Astrocyte of the spinal cord (primary cell): ENCODE results near the gene MVB12B.

Source experiments
- DNase-seq: peaks from one replicate; pipeline ENCODE4 v3.0.0; 2011; ENCODE audit warnings: low read depth, low spot score
- H3K4me3 ChIP-seq: 2 replicates; pipeline ENCODE4 v1.5.1; 2011; ENCODE audit warnings: low read depth, mild to moderate bottlenecking, low read length, moderate library complexity
- CTCF ChIP-seq: IDR thresholded peaks from 2 replicates; pipeline ENCODE4 v1.5.1; 2012; ENCODE audit warnings: low read depth, mild to moderate bottlenecking, low read length, inconsistent platforms
- in situ Hi-C: cut with HindIII; loops from 2 replicates; pipeline ENCODE4 v1.10.0; 2017; ENCODE audit warnings: low sequenced_read_pairs

The MVB12B gene

DNA sequence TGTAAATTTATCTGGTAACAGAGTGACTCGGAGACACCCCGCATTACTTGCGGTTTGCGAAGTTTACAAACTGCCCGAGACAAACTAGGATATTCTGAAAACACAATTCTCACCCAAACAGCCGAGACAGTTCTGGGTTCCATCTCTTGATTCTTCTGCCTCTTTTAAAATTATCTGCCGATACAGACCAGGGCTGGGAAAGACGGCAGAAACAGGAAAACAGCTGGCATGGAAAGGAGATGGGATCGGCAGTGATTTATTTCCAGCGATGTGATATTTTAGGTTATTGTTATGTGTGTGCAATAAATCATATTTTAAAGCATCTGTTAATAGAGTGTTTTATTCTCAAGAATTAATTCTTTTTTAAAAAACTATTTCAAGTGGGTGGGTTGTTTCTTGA lies 193.8 kb downstream of the MVB12B start:
- in situ Hi-C loops = no loop called here
- no peak for DNase-seq

GRCh38 chr9:126521089-126521488 lies 194.5 kb downstream of the MVB12B start:
- DNase-seq = no peak
- no peak for TF ChIP-seq CTCF
- in situ Hi-C loops = no loop called here
- no peak overlapping the region for H3K4me3 ChIP-seq

More for the DNA sequence above, 193.8 kb downstream of the MVB12B start:
- no peak for TF ChIP-seq CTCF
- H3K4me3 ChIP-seq = no peak overlapping the region

DNA sequence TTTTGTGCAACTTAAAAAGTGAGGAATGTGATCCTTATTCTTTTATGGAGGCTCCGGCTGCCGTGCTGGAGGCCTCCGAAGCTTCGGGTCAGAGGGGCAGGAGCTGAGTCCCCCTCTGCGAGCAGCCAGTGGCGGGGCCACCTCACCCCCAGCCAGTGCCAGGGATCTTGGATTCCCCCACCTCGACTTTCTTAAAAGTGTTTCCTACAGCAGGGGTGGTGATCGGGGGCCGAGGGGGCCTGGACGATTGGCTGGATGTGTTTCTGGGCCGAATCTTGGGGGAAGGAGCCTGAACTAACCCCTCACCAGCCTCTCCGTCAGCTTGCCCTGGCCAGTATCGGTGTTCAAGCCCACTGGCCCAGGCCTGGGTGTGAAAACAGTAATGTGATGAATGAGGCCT lies 194.9 kb downstream of the MVB12B start:
- H3K4me3 ChIP-seq = no peak overlapping the region
- TF ChIP-seq CTCF = no peak
- in situ Hi-C loops = no loop called here
- DNase-seq = no peak

DNA sequence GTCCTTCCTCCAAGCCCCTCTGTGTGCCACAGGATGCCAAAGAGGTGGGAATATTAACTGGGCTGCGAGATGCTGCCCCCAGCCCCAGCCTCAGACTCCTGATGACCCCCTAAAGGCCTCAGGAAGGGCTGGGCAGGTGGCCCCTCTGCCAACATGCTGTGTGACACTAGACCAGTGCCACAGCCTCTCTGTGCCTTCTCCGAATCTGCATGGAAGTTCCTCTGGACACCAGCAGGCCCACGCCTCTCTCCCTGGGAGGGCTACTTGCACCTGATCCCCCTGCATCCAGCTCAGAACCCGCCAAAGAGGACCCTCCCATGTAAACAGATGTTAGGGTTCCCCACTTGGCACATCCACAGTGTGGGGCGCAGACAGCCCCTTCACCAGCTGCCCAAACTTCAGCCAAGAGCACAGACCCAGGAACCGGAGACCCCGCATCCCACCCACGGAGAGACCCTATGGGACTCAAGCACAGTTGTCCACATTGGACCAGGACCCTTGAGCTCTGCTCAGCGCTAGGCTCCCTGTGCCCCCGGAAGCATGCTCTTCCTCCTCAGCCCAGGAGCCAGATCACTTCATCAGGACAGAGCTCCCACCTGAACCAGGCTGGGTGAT lies 195.5 kb downstream of the MVB12B start:
- TF ChIP-seq CTCF = no peak
- H3K4me3 ChIP-seq = no peak overlapping the region
- in situ Hi-C loops = no loop called here

DNA sequence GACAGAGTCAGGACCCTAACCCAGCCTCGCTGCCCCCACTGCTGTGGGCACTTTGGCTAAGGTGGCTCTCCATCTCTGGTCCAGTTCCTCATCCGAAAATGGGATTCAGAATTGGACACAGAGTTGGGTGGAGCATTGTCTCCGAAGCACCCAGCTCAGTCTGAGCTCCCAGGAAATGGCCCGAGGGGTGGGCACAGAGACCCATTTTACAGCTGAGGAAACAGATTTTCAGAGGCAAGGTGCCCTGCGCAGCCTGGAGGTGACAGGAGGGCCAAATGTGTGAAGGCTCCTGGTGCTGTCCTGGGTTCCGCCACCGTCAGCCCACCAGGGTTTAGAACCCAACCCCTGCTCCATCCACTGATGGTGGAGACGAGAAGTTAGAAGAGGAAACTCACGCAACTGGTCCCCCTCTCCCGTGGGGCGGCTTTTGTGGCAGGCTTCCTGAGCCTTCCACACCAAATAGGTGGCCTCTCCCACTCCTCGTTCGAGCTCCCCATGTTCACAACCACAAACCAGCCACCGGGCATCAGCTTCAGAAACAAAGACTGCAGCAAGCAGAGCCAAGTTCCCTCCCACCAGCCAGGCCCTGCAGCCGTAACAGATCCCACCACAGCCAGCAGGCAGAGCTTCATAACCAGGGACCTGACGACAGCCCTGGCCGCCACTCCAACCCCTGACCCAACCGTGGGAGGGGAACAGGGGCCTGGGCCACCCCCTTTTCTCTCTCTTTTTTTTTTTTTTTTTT lies 196.2 kb downstream of the MVB12B start:
- in situ Hi-C loops = no loop called here
- TF ChIP-seq CTCF = no peak
- no peak for DNase-seq

More for the DNA sequence above, 195.5 kb downstream of the MVB12B start:
- no peak for DNase-seq

GRCh38 chr9:126523611-126524111 lies 197.0 kb downstream of the MVB12B start:
- DNase-seq = no peak
- no peak overlapping the region for H3K4me3 ChIP-seq
- TF ChIP-seq CTCF = no peak
- in situ Hi-C loops = no loop called here

More for the DNA sequence above, 196.2 kb downstream of the MVB12B start:
- H3K4me3 ChIP-seq = no peak overlapping the region
